T-helper 17 cell (primary cell): ENCODE results near the gene POLD4. TPM values are rescaled to one million over a fixed set of nuclear protein-coding genes. Genes with fewer than 3 reads are reported as not detected.

Experiments used
- ATAC-seq: fragments of 150-1000 bp; cut with Tn5 transposase; 2 replicates; pipeline ENCODE4 v1.10.0; 2021; ENCODE audit warnings: mild to moderate bottlenecking, moderate library complexity
- DNase-seq, 3 donors: peaks; one replicate each; pipeline versions ENCODE4 v3.0.0 to v3.0.0-alpha.2; 2020 to 2021
- H3K9me3 ChIP-seq: one replicate; pipeline ENCODE4 v1.7.0; 2013; ENCODE audit warnings: low read length, mild to moderate bottlenecking; ENCODE audit not compliant: control insufficient read depth, poor library complexity, severe bottlenecking
- H3K27ac Mint-ChIP-seq: one replicate; pipeline ENCODE4 v1.8.0; 2022; ENCODE audit warnings: mild to moderate bottlenecking, moderate library complexity, mixed read lengths
- H3K27me3 Mint-ChIP-seq: one replicate; pipeline ENCODE4 v1.8.0; 2022; ENCODE audit warnings: mixed read lengths
- H3K36me3 Mint-ChIP-seq: one replicate; pipeline ENCODE4 v1.8.0; 2022; ENCODE audit warnings: low read depth, mixed read lengths
- H3K4me1 Mint-ChIP-seq: one replicate; pipeline ENCODE4 v1.8.0; 2022; ENCODE audit warnings: mild to moderate bottlenecking, mixed read lengths
- H3K4me3 Mint-ChIP-seq: one replicate; pipeline ENCODE4 v1.8.0; 2022; ENCODE audit warnings: mild to moderate bottlenecking, moderate library complexity, mixed read lengths
- total RNA-seq, 4 donors: library from RNA in 2 of 4; stranded (reverse) in 2 of 4; gene quantifications; one replicate each; pipeline ENCODE4 v1.2.3 and lab custom pipeline; 2022 to 2026

The POLD4 gene
- total RNA-seq, 2 donors from 2014 or later, result 45.9 to 61.0 TPM

GRCh38 chr11:67371189-67371910 is 18.0 kb upstream of the POLD4 start:
- Mint-ChIP-seq H3K27ac (peak overlapping the region; percentile 41), H3K4me3 (peak overlapping the region; percentile 96), H3K4me1 (peaks cover 58% of the 10 kb centered on the region), H3K36me3 (peaks cover 8% of the 10 kb centered on the region), H3K27me3 (no peaks in the 10 kb centered on the region)
- DNase-seq, result no peak
- H3K9me3 ChIP-seq, result no peaks in the 10 kb centered on the region
- peak; percentile 38 for ATAC-seq

DNA sequence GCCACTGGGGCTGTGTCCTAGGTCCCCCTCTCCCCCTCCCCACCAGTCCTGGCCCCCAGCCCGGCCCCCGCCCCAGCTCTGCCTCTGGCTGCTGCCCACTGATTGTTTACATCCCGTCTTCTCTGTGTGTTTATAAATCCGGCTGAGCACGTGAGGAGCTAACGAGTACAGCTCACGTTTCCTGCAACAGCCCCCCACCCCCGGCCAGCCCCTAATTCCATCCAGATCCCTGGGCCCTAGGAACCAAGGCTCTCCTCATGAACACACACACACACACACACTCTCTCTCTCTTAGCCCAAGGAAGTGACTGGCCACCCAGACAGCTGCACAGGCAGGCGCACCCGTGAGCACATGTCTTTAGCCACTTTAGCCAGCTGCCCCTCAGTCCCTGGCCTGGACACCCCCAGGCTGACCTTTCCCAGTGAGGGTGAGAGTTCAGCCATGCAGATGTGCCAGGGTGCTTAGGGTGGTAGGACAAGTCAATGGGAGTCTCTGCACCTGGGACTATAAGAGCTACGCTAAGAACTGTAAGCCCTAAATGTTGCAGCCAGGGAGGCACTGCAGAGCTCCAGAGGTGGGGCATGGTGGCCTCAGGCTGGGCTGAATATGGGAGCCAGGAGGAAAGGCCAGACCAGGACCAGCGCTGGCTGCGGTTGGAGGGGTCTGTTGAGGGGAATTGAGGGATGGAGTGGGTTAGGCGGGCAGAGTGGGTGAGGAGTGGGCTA is 17.2 kb upstream of the POLD4 start:
- H3K27me3 Mint-ChIP-seq, result no peaks in the 10 kb centered on the region

GRCh38 chr11:67369801-67370284 is 16.5 kb upstream of the POLD4 start:
- Mint-ChIP-seq H3K36me3 (peaks cover 15% of the 10 kb centered on the region), H3K4me3 (peak overlapping the region; percentile 50), H3K27ac (peak overlapping the region; percentile 72), H3K27me3 (no peaks in the 10 kb centered on the region), H3K4me1 (peaks cover 65% of the 10 kb centered on the region)
- DNase-seq (no peak), ATAC-seq (no peak)
- H3K9me3 ChIP-seq, result no peaks in the 10 kb centered on the region

More for the DNA sequence above, 17.2 kb upstream of the POLD4 start:
- Mint-ChIP-seq H3K4me3 (peak overlapping the region; percentile 87), H3K36me3 (peaks cover 15% of the 10 kb centered on the region), H3K4me1 (peaks cover 63% of the 10 kb centered on the region), H3K27ac (peak overlapping the region; percentile 41)
- no peak for ATAC-seq
- H3K9me3 ChIP-seq, result no peaks in the 10 kb centered on the region
- no peak for DNase-seq

- H3K27ac Mint-ChIP-seq, result peak overlapping the region; percentile 72
These were observed 15.9 kb upstream of the POLD4 start for GRCh38 chr11:67369275-67369674.

DNA sequence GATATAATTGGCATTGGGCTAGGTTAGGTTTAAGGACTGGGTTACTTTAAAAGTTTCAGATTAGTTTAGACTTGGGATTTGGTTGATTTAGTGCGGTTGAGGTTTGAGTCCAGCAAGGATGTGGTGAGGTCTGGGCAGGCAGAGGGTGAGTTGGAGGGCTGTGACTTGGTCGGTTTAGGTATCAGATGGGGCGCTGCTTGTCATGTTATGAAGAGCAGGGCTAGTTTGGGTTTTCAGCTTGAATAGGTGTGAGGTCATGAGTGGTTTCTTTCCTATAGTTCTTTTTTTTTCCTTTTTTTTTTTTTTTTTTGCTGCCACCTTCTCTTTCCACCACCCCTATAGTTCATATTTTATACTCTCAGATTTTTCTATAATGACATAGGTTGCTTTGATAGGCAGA is 15.3 kb upstream of the POLD4 start:
- Mint-ChIP-seq H3K4me1 (peaks cover 71% of the 10 kb centered on the region), H3K36me3 (peaks cover 15% of the 10 kb centered on the region), H3K27ac (peak overlapping the region; percentile 74), H3K27me3 (no peaks in the 10 kb centered on the region), H3K4me3 (peak overlapping the region; percentile 57)
- DNase-seq (no peak), ATAC-seq (no peak)
- H3K9me3 ChIP-seq, result no peaks in the 10 kb centered on the region

More at GRCh38 chr11:67369275-67369674, 15.9 kb upstream of the POLD4 start:
- no peaks in the 10 kb centered on the region for H3K9me3 ChIP-seq
- Mint-ChIP-seq H3K27me3 (no peaks in the 10 kb centered on the region), H3K4me1 (peaks cover 70% of the 10 kb centered on the region), H3K36me3 (peaks cover 15% of the 10 kb centered on the region), H3K4me3 (peak overlapping the region; percentile 50)
- ATAC-seq (no peak), DNase-seq (no peak)

GRCh38 chr11:67367761-67368227 is 14.4 kb upstream of the POLD4 start:
- Mint-ChIP-seq H3K27ac (peak overlapping the region; percentile 74), H3K4me1 (peaks cover 75% of the 10 kb centered on the region), H3K4me3 (peak overlapping the region; percentile 57), H3K36me3 (peaks cover 13% of the 10 kb centered on the region), H3K27me3 (no peaks in the 10 kb centered on the region)
- DNase-seq (no peak), ATAC-seq (no peak)
- no peaks in the 10 kb centered on the region for H3K9me3 ChIP-seq

GRCh38 chr11:67366961-67367760 is 13.8 kb upstream of the POLD4 start:
- ATAC-seq, result no peak
- no peak overlapping the region for H3K4me3 Mint-ChIP-seq

GRCh38 chr11:67366546-67366945 is 13.2 kb upstream of the POLD4 start:
- ATAC-seq, result no peak
- peak overlapping the region; percentile 41 for H3K4me3 Mint-ChIP-seq
- H3K27me3 Mint-ChIP-seq, result no peaks in the 10 kb centered on the region
- peak overlapping the region; percentile 79 for H3K27ac Mint-ChIP-seq
- DNase-seq, result no peak
- peaks cover 83% of the 10 kb centered on the region for H3K4me1 Mint-ChIP-seq
- peaks cover 10% of the 10 kb centered on the region for H3K36me3 Mint-ChIP-seq
- H3K9me3 ChIP-seq, result no peaks in the 10 kb centered on the region

More at GRCh38 chr11:67366961-67367760, 13.8 kb upstream of the POLD4 start:
- Mint-ChIP-seq H3K27ac (peak overlapping the region; percentile 79), H3K36me3 (peaks cover 13% of the 10 kb centered on the region), H3K4me1 (peaks cover 81% of the 10 kb centered on the region), H3K27me3 (no peaks in the 10 kb centered on the region)
- no peak for DNase-seq
- H3K9me3 ChIP-seq, result no peaks in the 10 kb centered on the region

DNA sequence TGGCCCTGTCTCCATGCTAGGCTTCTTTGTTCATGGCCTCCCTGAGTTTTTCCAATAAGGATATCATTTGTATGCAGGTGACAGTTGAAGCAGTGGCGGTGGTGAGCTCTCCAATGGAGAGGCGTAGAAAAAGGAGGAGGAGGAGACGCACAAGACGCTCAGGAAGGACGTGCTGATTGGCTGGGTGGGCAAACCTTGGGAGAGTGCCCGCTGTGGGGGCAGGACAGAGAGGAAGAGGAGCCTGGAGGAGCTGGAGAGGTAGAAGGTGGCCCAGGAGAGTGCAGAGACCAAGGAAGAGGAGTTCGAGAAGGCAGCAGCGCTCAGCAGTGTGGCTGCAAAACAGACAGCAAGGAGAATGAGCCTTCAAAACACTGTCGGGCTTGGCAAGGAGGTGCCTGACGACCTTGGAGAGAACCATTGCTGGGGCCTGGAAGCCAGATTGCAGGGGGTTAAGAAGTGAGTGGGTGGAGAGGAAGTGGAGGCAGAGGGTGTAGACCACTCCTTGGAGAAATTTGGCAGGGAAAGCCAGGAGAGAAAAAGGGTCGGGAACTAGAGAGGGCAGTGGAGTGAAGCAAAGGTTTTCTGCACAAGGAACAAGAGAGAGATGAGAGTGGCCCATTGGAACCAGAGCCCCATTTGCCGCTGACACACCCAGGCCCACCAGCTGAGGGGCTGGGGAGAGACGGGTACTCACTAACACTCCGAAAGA is 12.5 kb upstream of the POLD4 start:
- Mint-ChIP-seq H3K4me3 (peak overlapping the region; percentile 41), H3K27me3 (no peaks in the 10 kb centered on the region), H3K36me3 (peaks cover 7% of the 10 kb centered on the region), H3K4me1 (peaks cover 80% of the 10 kb centered on the region), H3K27ac (peak overlapping the region; percentile 79)
- ATAC-seq (no peak), DNase-seq (no peak)
- no peaks in the 10 kb centered on the region for H3K9me3 ChIP-seq

DNA sequence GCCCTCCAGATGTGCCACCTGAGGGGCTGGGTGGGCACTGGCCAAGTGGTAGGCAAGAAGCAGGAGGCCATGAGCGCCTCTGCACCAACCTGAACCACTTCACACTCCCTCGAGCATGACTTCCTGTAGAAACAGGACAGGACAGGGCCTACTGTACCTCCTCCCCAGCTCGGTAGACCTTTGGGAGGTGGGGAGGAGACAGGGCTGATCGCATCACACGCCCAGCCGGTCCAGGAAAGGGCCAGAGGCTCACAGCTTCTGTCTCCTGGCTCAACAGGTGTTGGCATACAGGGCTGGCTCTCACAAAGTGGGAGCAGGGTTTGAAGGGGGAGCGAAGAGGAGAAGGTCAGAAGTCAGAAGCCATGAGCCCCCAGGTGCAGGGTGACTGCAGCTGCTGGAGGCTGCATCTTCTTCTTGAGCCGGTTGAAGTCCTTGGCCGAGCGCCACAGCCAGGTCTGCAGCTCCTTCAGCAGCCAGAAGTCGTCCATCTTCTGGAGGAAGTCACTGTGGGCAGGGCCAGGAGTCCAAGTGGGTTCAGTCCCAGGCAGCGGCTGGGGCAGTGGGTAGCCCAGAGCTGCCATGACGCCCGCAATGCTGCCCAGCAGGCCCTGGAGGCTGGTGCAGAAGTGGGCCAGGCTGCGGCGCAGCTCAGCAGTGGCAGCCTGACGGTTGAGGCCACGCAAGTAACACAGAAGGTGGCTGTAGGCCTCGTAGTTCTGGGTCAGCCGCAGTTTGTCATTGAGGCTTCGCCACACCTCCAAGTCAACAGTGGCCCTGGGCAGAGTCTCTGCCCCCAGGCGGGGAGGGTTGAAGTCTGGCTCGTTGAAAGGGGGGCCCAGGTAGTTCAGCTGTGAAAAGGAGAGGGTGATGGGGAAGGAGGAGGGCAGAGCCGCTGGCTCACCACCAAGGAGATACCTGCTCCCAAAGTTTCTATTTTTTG is 11.7 kb upstream of the POLD4 start:
- Mint-ChIP-seq H3K4me3 (peak overlapping the region; percentile 57), H3K27me3 (no peaks in the 10 kb centered on the region), H3K36me3 (peaks cover 7% of the 10 kb centered on the region), H3K27ac (peak overlapping the region; percentile 84), H3K4me1 (peaks cover 74% of the 10 kb centered on the region)
- no peak for DNase-seq
- no peak for ATAC-seq
- H3K9me3 ChIP-seq, result no peaks in the 10 kb centered on the region

GRCh38 chr11:67364169-67364568 is 10.8 kb upstream of the POLD4 start:
- H3K27me3 Mint-ChIP-seq, result no peaks in the 10 kb centered on the region
- H3K4me1 Mint-ChIP-seq, result peaks cover 66% of the 10 kb centered on the region
- H3K9me3 ChIP-seq, result no peaks in the 10 kb centered on the region
- ATAC-seq (peak; percentile 75), DNase-seq (no peak)
- H3K4me3 Mint-ChIP-seq, result peak overlapping the region; percentile 57
- peak overlapping the region; percentile 84 for H3K27ac Mint-ChIP-seq
- H3K36me3 Mint-ChIP-seq, result peaks cover 7% of the 10 kb centered on the region
